ENCODE results near the gene PGBD1. TPM values are rescaled to one million over a fixed set of nuclear protein-coding genes. Genes with fewer than 3 reads are reported as not detected.
A peak's percentile ranks its signal among the peaks of the same experiment; 100 is the strongest.

PGBD1 gene
- total and polyA plus RNA-seq, 5 donors from 2014 or later, result 0.09 to 1.0 (median 0.42) TPM

DNA sequence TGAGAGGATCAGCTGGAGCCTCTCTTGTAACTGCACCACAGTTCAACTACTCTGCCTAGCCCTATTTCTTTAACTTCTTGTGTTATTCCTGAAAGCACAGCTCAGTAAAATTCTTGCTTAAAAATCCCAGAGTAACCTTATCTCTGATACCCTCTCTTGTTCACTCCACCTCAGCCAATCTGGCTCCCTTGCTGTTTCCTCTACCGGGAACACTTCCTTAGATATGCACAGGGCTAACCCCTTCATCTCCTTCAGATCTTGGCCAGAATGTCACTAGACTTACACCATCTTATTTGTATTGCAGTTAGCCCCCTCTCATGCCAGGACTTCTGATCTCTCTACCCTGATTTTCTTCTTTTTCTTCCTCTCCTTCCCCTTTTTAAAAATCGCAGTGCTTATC is 65.7 kb downstream of the PGBD1 start:
- peaks cover 24% of the 10 kb centered on the region for H3K27me3 ChIP-seq (ENCODE audit: control insufficient read depth, insufficient read depth, low read length)
- Mint-ChIP-seq H3K4me1 (peaks cover 15 to 28% (median 21%) of the 10 kb centered on the region in 4 donors), H3K27me3 (peaks cover 52% of the 10 kb centered on the region), H3K36me3 (no peaks in the 10 kb centered on the region), H3K27ac (no peak overlapping the region), H3K4me3 (peak overlapping the region in 1 of 4 donors; percentile 22), H3K9me3 (peaks cover 0 to 2% (median 0%) of the 10 kb centered on the region in 7 donors)
- DNase-seq, result no peak
- no peak for ATAC-seq (ENCODE audit: low read depth in 2 of 2)
- H3K4me3 ChIP-seq (ENCODE audit: low read depth, low read length), result no peak overlapping the region
- no peaks in the 10 kb centered on the region for H3K9me3 ChIP-seq (ENCODE audit: control insufficient read depth in 2 of 2, low read length in 2 of 2)
- H3K36me3 ChIP-seq (ENCODE audit: control insufficient read depth, insufficient read depth, low read length), result no peaks in the 10 kb centered on the region
- peaks cover 16% of the 10 kb centered on the region for H3K4me1 ChIP-seq (ENCODE audit: control insufficient read depth, insufficient read depth, low read length, poor library complexity, severe bottlenecking)
- no peak overlapping the region for H3K27ac ChIP-seq (ENCODE audit: insufficient read depth, low read length, poor library complexity, severe bottlenecking)

DNA sequence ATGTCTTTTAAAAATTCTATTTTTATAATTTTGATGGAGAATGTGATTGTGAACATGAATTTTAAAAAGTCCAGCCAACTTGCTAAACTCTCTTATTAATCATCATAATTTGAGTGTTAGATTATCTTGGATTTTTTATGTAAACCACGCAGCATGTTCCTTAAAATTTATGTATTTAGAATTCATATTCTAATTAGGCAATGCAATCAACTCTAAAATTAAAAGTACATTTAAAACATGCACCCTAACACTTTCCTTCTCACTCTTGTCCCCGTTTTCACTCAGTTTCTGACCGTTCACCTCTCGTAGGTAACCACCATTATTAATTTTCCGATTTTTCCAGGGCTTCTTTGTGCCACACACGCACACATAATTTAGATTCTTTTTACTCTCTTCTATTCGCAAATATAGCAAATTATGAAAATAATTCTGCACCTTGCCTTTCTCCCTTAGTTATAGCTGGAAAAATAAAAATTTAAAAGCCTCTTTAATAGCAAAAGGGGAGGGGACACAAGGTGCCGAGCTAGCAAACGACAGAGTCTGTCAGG is 68.0 kb downstream of the PGBD1 start:
- H3K9me3 ChIP-seq (ENCODE audit: control insufficient read depth in 2 of 2, low read length in 2 of 2), result no peaks in the 10 kb centered on the region
- H3K27ac ChIP-seq (ENCODE audit: insufficient read depth, low read length, poor library complexity, severe bottlenecking), result peak overlapping the region; percentile 55
- H3K4me3 Mint-ChIP-seq, result peak overlapping the region; percentile 97 to 100 (median 98)
- peaks cover 5% of the 10 kb centered on the region for H3K36me3 Mint-ChIP-seq
- no peak for DNase-seq
- ATAC-seq (ENCODE audit: low read depth in 2 of 2), result no peak
- peak overlapping the region; percentile 93 to 99 (median 98) for H3K27ac Mint-ChIP-seq
- peaks cover 24% of the 10 kb centered on the region for H3K27me3 ChIP-seq (ENCODE audit: control insufficient read depth, insufficient read depth, low read length)
- H3K27me3 Mint-ChIP-seq, result peaks cover 38% of the 10 kb centered on the region
- peak overlapping the region; percentile 96 for H3K4me3 ChIP-seq (ENCODE audit: low read depth, low read length)
- H3K4me1 Mint-ChIP-seq, result peaks cover 16 to 47% (median 26%) of the 10 kb centered on the region in 4 donors
- no peaks in the 10 kb centered on the region for H3K36me3 ChIP-seq (ENCODE audit: control insufficient read depth, insufficient read depth, low read length)
- peaks cover 0 to 1% (median 0%) of the 10 kb centered on the region in 7 donors for H3K9me3 Mint-ChIP-seq
- H3K4me1 ChIP-seq (ENCODE audit: control insufficient read depth, insufficient read depth, low read length, poor library complexity, severe bottlenecking), result peaks cover 16% of the 10 kb centered on the region

DNA sequence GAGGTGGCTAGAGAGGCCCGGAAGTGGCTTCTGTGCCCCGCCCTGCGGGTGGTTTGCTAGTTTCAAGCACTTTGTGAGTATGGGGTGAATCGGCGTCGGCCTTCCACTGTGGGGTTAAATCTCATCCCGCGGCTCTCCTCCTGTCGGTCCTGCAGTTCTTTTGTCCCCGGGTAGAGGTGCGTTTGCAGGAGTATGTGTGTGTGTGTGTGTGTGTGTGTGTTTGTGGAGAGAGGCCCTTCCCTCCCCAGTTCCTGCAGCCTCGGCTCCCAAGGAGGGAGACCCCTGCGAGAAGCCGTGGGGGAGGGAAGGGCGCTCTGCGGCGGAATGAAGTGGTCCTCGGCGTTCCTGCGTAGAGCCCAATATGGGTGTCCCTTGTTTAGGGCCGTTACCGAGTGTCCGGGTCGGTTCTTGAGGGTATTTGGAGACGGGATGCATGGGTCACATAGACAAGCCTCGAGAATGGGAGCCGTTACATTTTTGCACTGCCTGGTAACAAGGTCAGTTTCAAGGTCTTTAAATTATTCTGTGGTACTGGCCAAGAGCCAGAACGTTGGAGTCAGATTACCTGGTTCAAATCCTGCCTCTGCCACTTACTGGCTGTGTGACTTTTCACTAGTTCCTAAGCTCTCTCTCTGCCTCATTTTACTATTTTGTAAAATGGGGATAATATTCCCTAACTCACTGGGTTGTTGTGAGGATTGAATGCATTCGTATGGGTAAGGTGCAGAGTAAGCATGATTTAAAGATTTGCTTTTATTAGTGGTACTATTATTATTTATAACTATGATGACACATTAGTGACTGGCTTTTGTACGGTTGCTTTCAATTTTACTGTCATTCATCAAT is 68.7 kb downstream of the PGBD1 start, which contains the start of gene ZKSCAN3:
Gene ZKSCAN3 (plus strand): TSS at position 56 of the 846 bp plus-strand sequence. CDS start 9,640 bp downstream, outside the sequence.
- Mint-ChIP-seq H3K36me3 (peaks cover 5% of the 10 kb centered on the region), H3K27me3 (peaks cover 31% of the 10 kb centered on the region), H3K27ac (peak within 1 kb of the TSS; percentile 93 to 99 (median 98)), H3K9me3 (peaks cover 0 to 1% (median 0%) of the 10 kb centered on the region in 7 donors), H3K4me1 (peaks cover 16 to 52% (median 26%) of the 10 kb centered on the region in 4 donors), H3K4me3 (peak within 1 kb of the TSS; percentile 97 to 100 (median 98))
- H3K27ac ChIP-seq (ENCODE audit: insufficient read depth, low read length, poor library complexity, severe bottlenecking), result peak within 1 kb of the TSS; percentile 55
- peak within 1 kb of the TSS; percentile 96 for H3K4me3 ChIP-seq (ENCODE audit: low read depth, low read length)
- H3K27me3 ChIP-seq (ENCODE audit: control insufficient read depth, insufficient read depth, low read length), result peaks cover 24% of the 10 kb centered on the region
- no peaks in the 10 kb centered on the region for H3K36me3 ChIP-seq (ENCODE audit: control insufficient read depth, insufficient read depth, low read length)
- DNase-seq (peak; percentile 68 to 94 (median 81)), ATAC-seq (ENCODE audit: low read depth in 2 of 2) (peak; percentile 99)
- peaks cover 16% of the 10 kb centered on the region for H3K4me1 ChIP-seq (ENCODE audit: control insufficient read depth, insufficient read depth, low read length, poor library complexity, severe bottlenecking)
- no peaks in the 10 kb centered on the region for H3K9me3 ChIP-seq (ENCODE audit: control insufficient read depth in 2 of 2, low read length in 2 of 2)

DNA sequence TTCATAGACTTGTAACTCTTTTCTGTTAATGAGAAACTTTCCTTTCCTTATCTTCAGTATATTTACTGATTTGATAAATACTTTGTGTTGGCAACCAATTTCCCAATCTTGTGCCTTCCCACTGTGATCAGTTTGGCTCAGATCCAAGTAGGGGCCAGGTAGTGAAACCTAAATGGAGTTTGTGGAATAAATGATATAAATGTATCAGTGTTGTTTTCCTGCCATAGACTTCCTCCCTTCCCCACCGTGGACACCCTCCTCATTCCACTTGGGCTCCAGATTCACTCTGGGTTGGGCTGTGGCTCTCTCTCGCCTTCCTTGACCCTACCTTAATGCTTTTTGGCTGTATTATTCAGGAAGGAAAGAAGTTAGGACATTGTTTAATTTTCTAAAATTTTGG is 69.7 kb downstream of the PGBD1 start:
- DNase-seq, result no peak
- peaks cover 25% of the 10 kb centered on the region for H3K4me1 ChIP-seq (ENCODE audit: control insufficient read depth, insufficient read depth, low read length, poor library complexity, severe bottlenecking)
- peaks cover 16% of the 10 kb centered on the region for H3K27me3 ChIP-seq (ENCODE audit: control insufficient read depth, insufficient read depth, low read length)
- Mint-ChIP-seq H3K4me3 (peak overlapping the region; percentile 97 to 100 (median 98)), H3K27me3 (peaks cover 26% of the 10 kb centered on the region), H3K27ac (peak overlapping the region in 2 of 3 donors; percentile 93 to 99), H3K4me1 (peaks cover 20 to 61% (median 34%) of the 10 kb centered on the region in 4 donors), H3K9me3 (peaks cover 0 to 1% (median 0%) of the 10 kb centered on the region in 7 donors), H3K36me3 (peaks cover 5% of the 10 kb centered on the region)
- no peak for ATAC-seq (ENCODE audit: low read depth in 2 of 2)
- H3K36me3 ChIP-seq (ENCODE audit: control insufficient read depth, insufficient read depth, low read length), result no peaks in the 10 kb centered on the region
- H3K9me3 ChIP-seq (ENCODE audit: control insufficient read depth in 2 of 2, low read length in 2 of 2), result no peaks in the 10 kb centered on the region
- H3K4me3 ChIP-seq (ENCODE audit: low read depth, low read length), result peak overlapping the region; percentile 96
- H3K27ac ChIP-seq (ENCODE audit: insufficient read depth, low read length, poor library complexity, severe bottlenecking), result no peak overlapping the region

DNA sequence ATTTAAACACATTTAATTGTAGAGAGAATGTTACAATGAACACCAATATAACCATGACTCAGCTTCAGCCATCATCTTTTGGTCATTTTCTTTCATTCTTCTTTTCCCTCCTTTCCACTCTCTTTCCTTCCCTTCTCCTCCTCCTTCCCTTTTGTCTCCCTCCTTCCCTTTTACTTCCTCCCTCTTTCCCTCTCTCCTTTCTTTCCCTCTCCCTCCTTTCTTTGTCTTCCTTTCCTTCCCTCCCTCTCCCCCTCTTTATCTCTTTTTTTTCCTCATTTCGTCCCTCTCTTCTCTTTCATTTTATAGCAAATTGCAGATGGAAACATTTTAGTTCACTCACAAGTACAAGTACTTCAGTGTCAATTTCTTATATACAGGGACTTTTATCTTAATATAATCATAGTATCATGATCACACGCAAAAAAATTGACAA is 70.1 kb downstream of the PGBD1 start:
- H3K27ac Mint-ChIP-seq, result peak overlapping the region in 1 of 3 donors; percentile 47
- Histone ChIP-seq H3K4me3 (ENCODE audit: low read depth, low read length) (no peak overlapping the region), H3K27me3 (ENCODE audit: control insufficient read depth, insufficient read depth, low read length) (peaks cover 15% of the 10 kb centered on the region), H3K27ac (ENCODE audit: insufficient read depth, low read length, poor library complexity, severe bottlenecking) (no peak overlapping the region), H3K4me1 (ENCODE audit: control insufficient read depth, insufficient read depth, low read length, poor library complexity, severe bottlenecking) (peaks cover 29% of the 10 kb centered on the region), H3K9me3 (ENCODE audit: control insufficient read depth in 2 of 2, low read length in 2 of 2) (no peaks in the 10 kb centered on the region), H3K36me3 (ENCODE audit: control insufficient read depth, insufficient read depth, low read length) (no peaks in the 10 kb centered on the region)
- DNase-seq (no peak), ATAC-seq (ENCODE audit: low read depth in 2 of 2) (no peak)
- peaks cover 5% of the 10 kb centered on the region for H3K36me3 Mint-ChIP-seq
- peaks cover 0 to 1% (median 0%) of the 10 kb centered on the region in 7 donors for H3K9me3 Mint-ChIP-seq
- peak overlapping the region; percentile 54 to 97 (median 78) for H3K4me3 Mint-ChIP-seq
- H3K4me1 Mint-ChIP-seq, result peaks cover 23 to 66% (median 37%) of the 10 kb centered on the region in 4 donors
- peaks cover 23% of the 10 kb centered on the region for H3K27me3 Mint-ChIP-seq

Other genes starting within 250 kb of the PGBD1 start
- 4.3 TPM for gene ZNF165, start 201.0 kb upstream of the PGBD1 start, total RNA-seq
- under 1 TPM in 3 of 4 donors, not detected in 1; 0.24 to 0.57 (median 0.40) TPM for gene ZNF165, start 201.0 kb upstream of the PGBD1 start, polyA plus RNA-seq
- 8.0 TPM for gene ZSCAN16, start 157.0 kb upstream of the PGBD1 start, total RNA-seq
- gene ZSCAN16, start 157.0 kb upstream of the PGBD1 start, polyA plus RNA-seq, result 10 to 100 TPM; 11.5 to 26.5 (median 14.5) TPM
- 27.4 TPM for gene ZKSCAN8, start 139.7 kb upstream of the PGBD1 start, total RNA-seq
- 1 to 10 TPM in 3 of 4 donors, under 1 TPM in 1; 0.78 to 4.1 (median 1.6) TPM for gene ZKSCAN8, start 139.7 kb upstream of the PGBD1 start, polyA plus RNA-seq
- gene ZSCAN9, start 56.3 kb upstream of the PGBD1 start, total RNA-seq, result 0.91 TPM
- gene ZSCAN9, start 56.3 kb upstream of the PGBD1 start, polyA plus RNA-seq, result 1 to 10 TPM; 2.4 to 6.4 (median 3.7) TPM
- gene ZKSCAN4, start 29.3 kb upstream of the PGBD1 start, total RNA-seq, result 2.1 TPM
- 1 to 10 TPM; 2.1 to 6.3 (median 3.4) TPM for gene ZKSCAN4, start 29.3 kb upstream of the PGBD1 start, polyA plus RNA-seq
- not detected for gene NKAPL, start 22.3 kb upstream of the PGBD1 start, total RNA-seq
- gene NKAPL, start 22.3 kb upstream of the PGBD1 start, polyA plus RNA-seq, result under 1 TPM in 2 of 4 donors, not detected in 2; 0.14 to 0.30 TPM
- gene ZSCAN26, start 14.4 kb upstream of the PGBD1 start, total RNA-seq, result 9.6 TPM
- 10 to 100 TPM; 14.9 to 19.1 (median 17.7) TPM for gene ZSCAN26, start 14.4 kb upstream of the PGBD1 start, polyA plus RNA-seq
- 0.52 TPM for gene ZSCAN31, start 54.6 kb downstream of the PGBD1 start, total RNA-seq
- gene ZSCAN31, start 54.6 kb downstream of the PGBD1 start, polyA plus RNA-seq, result under 1 TPM in 1 of 4 donors, not detected in 3; 0.34 TPM
- gene ZKSCAN3, start 68.4 kb downstream of the PGBD1 start, total RNA-seq, result 2.3 TPM
- gene ZKSCAN3, start 68.4 kb downstream of the PGBD1 start, polyA plus RNA-seq, result 1 to 10 TPM; 1.5 to 3.6 (median 3.1) TPM
- gene ZSCAN12, start 118.2 kb downstream of the PGBD1 start, total RNA-seq, result 2.7 TPM
- 1 to 10 TPM; 1.2 to 2.2 (median 1.7) TPM for gene ZSCAN12, start 118.2 kb downstream of the PGBD1 start, polyA plus RNA-seq
- 0.69 TPM for gene ZSCAN23, start 161.9 kb downstream of the PGBD1 start, total RNA-seq
- gene ZSCAN23, start 161.9 kb downstream of the PGBD1 start, polyA plus RNA-seq, result under 1 TPM in 2 of 4 donors, not detected in 2; 0.09 to 0.13 TPM
- gene GPX6, start 234.2 kb downstream of the PGBD1 start, total RNA-seq, result not detected
- gene GPX6, start 234.2 kb downstream of the PGBD1 start, polyA plus RNA-seq, result not detected
- gene GPX5, start 244.3 kb downstream of the PGBD1 start, total RNA-seq, result not detected
- not detected for gene GPX5, start 244.3 kb downstream of the PGBD1 start, polyA plus RNA-seq